Mammary epithelial cell (primary cell): Measurements from ENCODE around the gene DGKZ.

ENCODE experiments used
- CTCF ChIP-seq, 2 donors: IDR thresholded peaks in 1 of 2; conservative IDR thresholded peaks in 1 of 2; 2 replicates each; pipeline ENCODE4 v1.5.1; 2011 to 2012; ENCODE audit warnings: inconsistent platforms in 2 of 2, low read length in 2 of 2, mild to moderate bottlenecking in 2 of 2, control low read depth in 1 of 2, low read depth in 1 of 2; ENCODE audit not compliant: insufficient read depth in 1 of 2; ENCODE audit errors: extremely low read depth in 1 of 2
- EZH2 ChIP-seq: IDR thresholded peaks from 2 replicates; pipeline ENCODE4 v1.6.1; 2012; ENCODE audit warnings: low read length, inconsistent platforms, borderline replicate concordance

DNA sequence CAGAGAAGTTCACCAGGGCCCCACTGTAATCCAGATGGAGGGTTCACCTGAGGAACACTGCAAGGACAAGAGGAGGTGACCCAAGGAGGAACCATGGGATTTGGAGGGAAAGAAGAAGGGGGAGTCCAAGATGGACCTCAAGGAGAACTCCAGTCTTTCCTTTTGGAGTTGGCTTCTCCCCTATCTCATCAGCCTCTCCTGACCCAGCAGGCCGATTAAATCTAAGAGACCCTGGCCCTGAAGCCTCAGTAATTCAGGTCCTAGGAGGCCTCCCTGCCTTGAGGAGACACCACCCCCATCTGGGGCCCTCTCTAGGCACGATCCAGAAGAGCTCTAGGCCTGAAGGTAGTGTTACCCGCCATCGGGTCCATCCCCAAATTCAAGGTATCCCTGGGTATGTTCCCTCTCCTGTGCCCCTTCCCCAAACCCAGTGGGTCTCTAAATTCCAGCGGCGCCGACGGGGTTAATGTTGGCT is 15.1 kb upstream of the DGKZ start:
- no peak for TF ChIP-seq CTCF (conservative IDR thresholded peaks at IDR 0.05 in 1 of 2, IDR thresholded peaks at IDR 0.05 in 1 of 2; ENCODE audit: extremely low read depth in 1 of 2, insufficient read depth in 1 of 2, low read depth in 1 of 2, low read length in 2 of 2)
- peak; percentile 87 for TF ChIP-seq EZH2
